T-helper 9 cell (primary cell): ENCODE measurements around the gene APOBEC3G.

Experiments
- DNase-seq: peaks from one replicate; pipeline ENCODE4 v3.0.0-alpha.2; 2020

APOBEC3G gene

DNA sequence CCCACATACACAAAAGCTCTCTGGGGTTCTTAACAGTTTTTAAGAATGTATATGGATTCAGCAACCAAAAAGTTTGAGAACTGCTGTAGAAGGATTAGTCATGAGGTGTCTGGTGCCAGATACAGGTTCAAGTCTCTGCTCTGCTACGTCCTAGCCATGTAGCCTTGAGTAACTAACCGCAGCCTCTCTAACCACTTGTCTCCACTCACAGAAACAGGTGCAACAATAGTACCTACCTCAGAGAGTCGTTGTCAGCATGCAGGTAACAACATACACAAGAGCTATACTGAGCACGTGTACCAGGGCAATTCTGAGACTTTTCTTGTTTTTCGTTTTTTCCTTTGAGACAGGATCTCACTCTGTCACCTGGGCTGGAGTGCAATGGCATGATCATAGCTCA is 48.5 kb downstream of the APOBEC3G start:
- no peak for DNase-seq

GRCh38 chr22:39128508-39128907 is 51.4 kb downstream of the APOBEC3G start:
- DNase-seq = no peak

GRCh38 chr22:39129081-39129480 is 52.0 kb downstream of the APOBEC3G start:
- DNase-seq = no peak

DNA sequence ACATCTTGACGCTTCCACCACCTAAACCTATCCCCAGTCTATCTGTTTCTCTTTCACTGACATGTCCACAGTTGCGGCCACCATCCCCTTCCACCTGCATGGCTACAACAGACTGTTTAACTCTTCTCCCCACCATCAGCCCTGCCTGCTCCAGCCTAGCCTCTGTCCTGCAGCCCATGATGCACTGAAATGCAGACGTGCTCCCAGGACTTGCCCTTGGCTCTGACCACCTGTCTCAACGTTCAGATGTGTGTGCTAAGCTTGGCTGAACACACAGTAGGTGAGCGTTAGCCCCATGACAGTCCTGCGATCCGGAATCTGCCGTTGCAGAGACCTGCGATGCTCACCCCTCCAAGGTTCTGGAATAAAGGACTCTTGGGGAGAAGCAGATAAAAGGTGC is 52.7 kb downstream of the APOBEC3G start:
- DNase-seq = no peak

GRCh38 chr22:39130152-39130704 is 53.2 kb downstream of the APOBEC3G start:
- DNase-seq = no peak

DNA sequence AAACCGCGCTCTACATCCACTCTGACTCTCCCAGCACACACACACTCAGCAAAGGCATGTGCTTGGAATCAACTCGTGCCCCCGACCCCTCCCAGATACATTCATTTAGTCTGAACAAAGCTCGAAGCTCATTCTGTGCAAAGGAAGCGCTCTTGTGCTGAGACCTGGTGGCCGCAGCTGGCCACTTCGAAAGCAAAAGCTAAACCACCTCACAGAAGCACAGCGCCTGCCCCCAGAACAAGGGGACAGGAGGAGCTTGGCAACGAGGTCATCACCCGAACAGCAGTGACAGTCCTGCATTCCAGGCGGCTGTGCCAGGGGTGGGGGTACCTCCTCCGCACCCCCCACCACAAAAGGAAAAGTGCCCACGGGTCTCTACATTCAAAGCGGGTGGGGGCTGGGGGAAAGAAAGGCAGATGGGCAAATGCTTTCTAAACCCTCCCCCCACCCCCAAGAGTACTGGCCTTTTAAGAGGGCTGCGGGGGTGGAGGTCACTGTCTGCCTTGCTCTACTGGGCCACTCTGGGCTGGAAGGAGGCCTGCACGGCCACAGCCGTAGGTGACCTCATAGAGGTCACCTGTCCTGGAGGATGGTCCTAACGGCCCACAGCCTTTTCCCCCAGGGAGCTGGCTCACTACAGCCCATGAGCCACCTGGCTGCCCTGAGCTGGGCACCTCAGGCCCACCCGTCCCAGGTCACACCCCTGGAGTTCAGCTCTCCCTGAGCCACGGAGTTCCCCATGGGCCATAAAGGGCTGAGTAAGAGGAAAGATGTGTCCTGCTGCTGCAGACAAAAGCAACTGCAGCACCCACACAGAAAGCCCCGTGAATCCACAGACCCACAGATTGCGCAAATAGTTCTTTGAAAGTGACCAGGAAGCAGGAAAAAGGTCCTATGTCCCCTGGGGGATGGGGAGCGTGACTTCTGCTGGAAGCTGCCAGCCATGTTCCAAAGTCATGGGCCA is 54.1 kb downstream of the APOBEC3G start:
- no peak for DNase-seq

DNA sequence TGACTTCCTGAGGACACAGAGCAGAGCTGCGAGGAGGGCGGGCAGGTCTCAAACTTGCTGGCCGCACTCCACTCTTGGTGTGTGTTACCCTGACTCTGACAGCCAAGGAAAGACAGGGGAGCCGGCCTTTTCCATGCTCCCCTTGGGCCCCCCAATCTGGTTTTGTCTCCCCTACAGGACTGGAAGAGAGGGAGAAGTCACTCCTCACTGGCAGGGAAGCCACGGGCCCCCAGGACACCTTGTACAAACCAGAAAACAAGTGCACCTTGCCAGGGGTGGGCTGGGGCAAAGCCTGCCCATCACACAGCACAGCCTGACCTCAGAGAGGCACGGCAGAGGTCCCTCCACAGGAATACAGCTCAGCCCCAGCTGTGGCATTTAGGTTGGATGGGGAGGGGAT is 55.2 kb downstream of the APOBEC3G start:
- DNase-seq = no peak

DNA sequence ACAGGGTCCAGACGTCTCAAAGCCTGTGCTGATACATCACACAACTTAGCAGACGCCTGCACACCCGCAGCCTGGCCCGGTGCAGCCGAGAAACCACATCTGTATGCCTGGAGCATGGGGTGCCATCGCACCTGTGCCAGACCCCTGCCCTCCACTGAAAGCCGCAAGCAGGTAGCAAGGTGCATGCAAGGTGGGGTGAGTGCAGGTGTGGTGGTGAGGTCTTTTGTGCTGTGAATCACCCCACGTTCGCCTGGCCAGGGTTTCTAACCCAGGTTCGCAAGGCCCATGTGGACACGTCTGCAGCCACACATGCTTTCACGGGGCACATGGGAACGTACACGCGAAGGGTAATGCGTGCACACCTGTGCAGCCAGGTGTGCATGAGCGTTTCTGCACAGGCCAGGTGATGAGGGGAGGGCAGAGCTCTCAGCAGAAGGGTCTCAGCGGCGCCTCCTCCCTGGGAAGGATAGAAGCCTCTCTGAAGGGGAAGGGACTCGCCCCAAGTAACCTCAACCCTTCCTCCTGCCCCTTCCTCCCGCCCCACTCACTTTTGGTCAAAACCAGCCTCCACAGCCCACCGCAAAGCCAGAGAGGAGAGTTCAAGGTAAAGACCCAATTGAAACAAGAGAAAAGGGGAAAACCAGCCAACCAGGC is 55.9 kb downstream of the APOBEC3G start:
- no peak for DNase-seq

DNA sequence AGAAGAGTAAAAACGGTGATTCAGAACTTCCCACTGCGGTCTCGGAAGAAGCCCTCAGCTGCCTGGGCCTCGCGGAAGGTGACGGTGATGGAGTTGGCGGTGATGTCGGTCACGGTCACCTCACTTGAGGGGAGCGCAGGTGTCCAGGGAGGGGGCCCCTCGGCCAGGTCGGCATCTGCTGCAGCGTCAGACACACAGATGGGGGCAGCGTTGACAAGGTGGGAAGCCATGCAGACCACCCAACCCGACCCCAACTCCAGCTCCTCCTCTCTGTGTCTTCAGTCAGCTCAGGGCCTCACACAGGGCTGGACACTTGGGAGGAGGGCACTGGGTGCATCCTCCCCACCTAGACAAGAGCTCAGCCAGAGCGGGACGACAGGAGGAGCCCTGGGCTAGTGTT is 56.8 kb downstream of the APOBEC3G start:
- no peak for DNase-seq

- DNase-seq = no peak
Measured at GRCh38 chr22:39134366-39135091, 57.5 kb downstream of the APOBEC3G start.

DNA sequence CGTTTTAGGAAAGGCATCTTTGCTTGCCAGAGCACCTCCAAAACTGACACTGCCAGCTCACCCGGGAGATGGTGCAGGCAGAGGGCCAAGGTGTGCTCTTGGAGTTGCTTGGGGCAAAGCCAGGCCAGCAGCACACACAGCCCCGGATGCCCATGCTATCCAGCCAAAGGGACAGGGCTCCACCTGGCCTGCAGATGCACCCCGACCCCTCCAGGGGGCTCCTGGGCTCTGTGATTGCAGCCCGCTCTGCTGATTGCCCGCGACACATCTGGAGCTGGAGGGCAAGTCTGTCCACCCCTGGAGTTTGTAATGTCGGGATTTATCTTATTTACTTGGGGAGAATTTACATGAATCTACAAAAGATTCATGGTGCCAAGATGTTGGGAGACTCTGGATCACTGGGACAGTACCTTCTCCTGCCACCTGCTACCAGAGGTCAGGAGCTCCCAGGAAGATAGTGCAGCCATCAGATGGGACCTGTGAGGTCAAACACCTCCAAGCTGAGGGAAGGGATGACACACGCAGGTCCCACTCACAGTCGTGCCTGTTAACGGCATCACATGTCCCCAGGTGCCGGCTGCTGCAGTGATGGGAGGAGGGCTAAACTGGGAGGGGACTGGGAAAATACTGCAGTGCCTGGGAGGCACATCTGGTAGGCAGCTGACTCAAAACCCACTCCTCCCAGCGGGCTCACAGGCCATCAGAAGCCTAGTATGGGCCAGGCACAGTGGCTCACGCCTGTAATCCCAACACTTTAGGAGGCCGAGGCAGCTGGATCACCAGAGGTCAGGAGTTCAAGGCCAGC is 58.2 kb downstream of the APOBEC3G start:
- no peak for DNase-seq

DNA sequence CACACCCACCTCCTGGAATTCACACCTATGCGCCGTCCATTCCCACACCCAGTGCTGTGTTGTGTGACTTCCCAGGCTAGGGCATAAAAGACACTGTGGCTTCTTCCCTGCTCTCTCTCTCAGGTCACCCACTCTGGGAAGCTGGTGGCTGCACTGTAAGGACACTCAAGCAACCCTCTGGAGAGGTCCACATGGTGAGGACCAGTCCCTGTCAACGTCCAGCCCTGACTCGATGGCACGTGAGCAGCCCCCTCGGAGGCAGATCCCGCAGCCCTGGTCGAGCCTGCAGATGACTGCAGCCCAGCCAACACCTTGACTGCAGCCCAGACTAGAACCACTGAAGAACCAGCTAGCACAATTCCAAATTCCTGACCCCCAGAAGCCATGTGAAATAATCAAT is 59.2 kb downstream of the APOBEC3G start:
- no peak for DNase-seq
